HCT116 (cell line): ENCODE measurements around the gene SLC4A4.

Experiments used
- CTCF ChIP-seq, 3 experiments: fragments of 200-600 bp in 1 of 3; sonication (generic) in 1 of 3; IDR thresholded peaks in 2 of 3; conservative IDR thresholded peaks in 1 of 3; 2 replicates each; pipeline ENCODE4 v1.5.1; 2012 to 2017; ENCODE audit warnings: low read depth in 2 of 3, low read length in 2 of 3, antibody characterized with exemption in 1 of 3, borderline replicate concordance in 1 of 3, control low read depth in 1 of 3, mild to moderate bottlenecking in 1 of 3, mixed read lengths in 1 of 3, mixed run types in 1 of 3, moderate library complexity in 1 of 3; ENCODE audit not compliant: insufficient read depth in 1 of 3
- EZH2 ChIP-seq: fragments of 200-600 bp; sonication (generic); IDR thresholded peaks from 2 replicates; pipeline ENCODE4 v1.6.1; 2017; ENCODE audit warnings: antibody characterized with exemption, mixed run types
- POLR2A ChIP-seq: IDR thresholded peaks from 2 replicates; pipeline ENCODE4 v1.7.0; 2011; ENCODE audit warnings: borderline replicate concordance; ENCODE audit not compliant: insufficient read depth, insufficient read length; ENCODE audit errors: extremely low read depth
- TF ChIP-seq, protein P1 (sequence below): IDR thresholded peaks from 2 replicates; pipeline ENCODE4 v1.6.1; 2012

DNA sequence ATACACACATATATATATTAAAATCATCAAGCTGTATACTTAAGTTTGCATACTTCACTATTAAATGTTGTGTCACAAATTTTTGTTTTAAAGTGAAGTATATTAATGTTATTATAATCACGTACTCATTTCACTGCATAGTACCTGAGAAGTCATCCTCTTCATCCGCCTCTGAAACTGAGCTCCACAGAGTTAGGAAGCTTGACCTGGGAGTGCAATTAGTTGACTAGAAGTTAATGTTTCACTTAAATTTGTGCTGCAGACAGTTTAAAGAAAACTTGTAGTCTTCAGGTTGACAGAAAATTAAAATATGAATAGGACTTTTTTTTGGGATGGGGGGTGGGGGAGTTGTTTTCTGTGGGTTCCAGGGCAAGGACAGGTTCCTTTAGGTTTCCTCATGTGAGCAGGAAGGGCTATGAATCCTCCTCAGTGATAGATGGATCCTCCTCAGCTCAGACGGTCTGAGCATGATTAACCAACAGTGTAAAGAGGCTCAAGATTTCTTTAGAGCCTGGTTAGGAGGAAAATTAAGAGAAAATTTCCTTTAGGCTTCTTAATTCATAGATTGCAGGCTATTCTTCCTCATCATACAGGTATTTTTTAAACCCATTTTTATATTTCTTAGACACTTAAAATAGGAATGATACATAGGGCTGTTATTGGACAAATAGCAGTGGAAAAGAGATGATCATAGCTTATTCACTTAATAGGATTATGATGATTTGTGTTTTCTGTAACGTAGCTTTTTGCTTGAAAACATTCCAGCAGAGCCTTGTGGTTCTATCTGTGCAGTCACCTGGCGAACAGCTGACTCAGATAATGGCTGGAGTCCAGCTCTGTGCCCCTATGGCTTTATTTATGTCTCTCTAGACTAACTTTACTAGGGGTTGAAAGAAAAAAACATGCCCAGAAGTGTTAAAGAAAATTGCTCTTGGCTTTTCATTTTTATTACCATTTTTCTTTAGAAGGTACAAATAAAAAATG, 102.7 kb downstream of the SLC4A4 start:
- TF ChIP-seq POLR2A (no peak), CTCF (IDR thresholded peaks at IDR 0.05 in 2 of 3, conservative IDR thresholded peaks at IDR 0.05 in 1 of 3; ENCODE audit: borderline replicate concordance in 1 of 3, insufficient read depth in 1 of 3, low read depth in 2 of 3, low read length in 2 of 3) (no peak), EZH2 (no peak)
- TF ChIP-seq, protein P1, sequence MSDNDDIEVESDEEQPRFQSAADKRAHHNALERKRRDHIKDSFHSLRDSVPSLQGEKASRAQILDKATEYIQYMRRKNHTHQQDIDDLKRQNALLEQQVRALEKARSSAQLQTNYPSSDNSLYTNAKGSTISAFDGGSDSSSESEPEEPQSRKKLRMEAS, result no peak
